ENCODE results near the gene FBXL17. TPM values are rescaled to one million over a fixed set of nuclear protein-coding genes. Genes with fewer than 3 reads are reported as not detected.

FBXL17 gene
- total RNA-seq, 2 experiments from 2014 or later = 9.6 to 9.8 TPM

DNA sequence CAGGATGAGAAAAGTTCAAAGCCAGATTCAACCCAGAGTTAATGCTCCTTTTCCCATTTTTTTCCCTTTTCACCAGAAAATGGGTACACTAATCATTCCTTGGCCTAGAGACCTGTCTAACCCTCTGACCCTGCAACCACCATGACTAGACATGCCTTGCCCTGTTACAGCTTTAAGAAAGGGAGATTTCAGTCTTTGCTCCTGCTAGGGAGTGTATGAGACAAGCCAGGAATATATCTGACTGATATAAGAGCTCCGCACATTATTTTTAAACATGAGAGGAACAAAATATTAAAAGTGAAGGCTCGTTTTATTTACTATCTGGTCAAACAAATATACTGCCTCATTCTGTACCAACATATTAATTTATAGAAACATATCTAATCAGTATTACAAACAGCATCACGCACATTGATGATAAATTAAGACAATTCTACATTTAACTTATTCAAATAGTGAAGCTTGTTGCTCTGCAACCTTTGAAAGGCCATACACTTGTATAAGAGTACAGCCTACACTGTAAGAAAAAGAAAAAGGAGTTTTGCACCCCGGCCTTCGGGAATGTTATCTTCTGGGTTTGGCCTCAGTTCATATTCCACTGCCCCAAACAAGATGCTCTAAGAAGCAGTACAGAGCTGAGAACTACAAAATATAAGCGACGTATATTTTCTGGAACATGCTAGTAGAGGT is 132.7 kb downstream of the FBXL17 start:
- H3K27me3 Mint-ChIP-seq = no peaks in the 10 kb centered on the region
- POLR2A ChIA-PET = no interaction called here
- CTCF ChIA-PET = no interaction called here

DNA sequence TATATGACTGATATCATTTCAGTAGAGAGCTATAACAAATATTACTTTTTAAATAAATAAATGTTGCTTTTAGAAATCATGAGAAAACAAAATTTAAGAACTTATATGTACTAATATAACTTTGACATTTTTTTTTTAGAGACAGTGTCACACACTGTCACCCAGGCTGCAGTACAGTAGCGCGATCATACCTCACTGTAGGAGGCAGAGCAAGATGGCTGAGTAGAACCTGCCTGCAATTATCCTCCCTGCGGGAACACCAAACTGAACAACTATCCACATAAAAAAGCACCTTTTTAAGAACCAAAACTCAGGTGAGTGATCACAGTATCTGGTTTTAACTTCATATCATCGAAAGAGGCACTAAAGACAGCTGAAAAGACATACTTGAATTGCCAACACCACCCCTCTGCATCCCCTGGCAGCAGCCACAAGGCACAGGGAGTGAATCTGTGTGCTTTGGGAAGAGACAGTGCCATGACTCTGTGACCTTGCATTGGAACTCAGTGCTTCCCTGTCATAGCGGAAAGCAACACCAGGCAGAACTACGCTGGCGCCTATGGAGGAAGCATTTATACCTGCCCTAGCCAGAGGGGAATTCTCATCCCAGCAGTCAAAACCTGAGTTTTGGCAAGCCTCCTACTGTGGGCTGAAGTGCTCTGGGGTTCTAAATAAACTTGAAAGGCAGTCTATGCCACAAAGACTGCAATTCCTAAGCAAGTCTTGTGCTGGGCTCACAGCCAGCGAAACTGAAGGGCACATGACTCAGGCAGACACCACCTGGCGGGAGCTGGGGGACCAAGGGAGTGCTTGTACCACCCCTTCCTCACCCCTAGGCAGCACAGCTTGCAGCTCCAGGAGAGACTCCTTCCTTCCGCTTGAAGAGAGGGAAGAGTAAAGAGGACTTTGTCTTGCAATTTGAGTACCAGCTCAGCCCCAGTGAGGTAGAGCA is 142.7 kb downstream of the FBXL17 start:
- Mint-ChIP-seq H3K36me3 (ENCODE audit: low read depth) (peaks cover 4% of the 10 kb centered on the region), H3K27me3 (no peaks in the 10 kb centered on the region), H3K4me3 (no peak overlapping the region), H3K27ac (no peak overlapping the region), H3K4me1 (no peaks in the 10 kb centered on the region), H3K9me3 (peaks cover 3% of the 10 kb centered on the region)
- DNase-seq = no peak
- POLR2A ChIA-PET = no interaction called here
- CTCF ChIA-PET = no interaction called here

More for the DNA sequence above, 132.7 kb downstream of the FBXL17 start:
- Mint-ChIP-seq H3K9me3 (no peaks in the 10 kb centered on the region), H3K36me3 (ENCODE audit: low read depth) (peaks cover 2% of the 10 kb centered on the region), H3K27ac (no peak overlapping the region), H3K4me1 (no peaks in the 10 kb centered on the region), H3K4me3 (no peak overlapping the region)
- DNase-seq = no peak

GRCh38 chr5:108238461-108238860 is 143.4 kb downstream of the FBXL17 start:
- ChIA-PET POLR2A (no interaction called here), CTCF (no interaction called here)
- Mint-ChIP-seq H3K4me3 (no peak overlapping the region), H3K36me3 (ENCODE audit: low read depth) (peaks cover 4% of the 10 kb centered on the region), H3K27ac (no peak overlapping the region), H3K4me1 (no peaks in the 10 kb centered on the region), H3K27me3 (no peaks in the 10 kb centered on the region), H3K9me3 (peaks cover 6% of the 10 kb centered on the region)
- DNase-seq = no peak

GRCh38 chr5:108233617-108234155 is 148.2 kb downstream of the FBXL17 start:
- DNase-seq = no peak
- Mint-ChIP-seq H3K9me3 (peaks cover 3% of the 10 kb centered on the region), H3K27me3 (no peaks in the 10 kb centered on the region), H3K27ac (no peak overlapping the region), H3K36me3 (ENCODE audit: low read depth) (peaks cover 3% of the 10 kb centered on the region), H3K4me1 (no peaks in the 10 kb centered on the region), H3K4me3 (no peak overlapping the region)
- CTCF ChIA-PET = no interaction called here
- POLR2A ChIA-PET = no interaction called here

- CTCF ChIA-PET = no interaction called here
- DNase-seq = no peak
- Mint-ChIP-seq H3K9me3 (peaks cover 3% of the 10 kb centered on the region), H3K4me1 (no peaks in the 10 kb centered on the region), H3K4me3 (no peak overlapping the region), H3K36me3 (ENCODE audit: low read depth) (peaks cover 3% of the 10 kb centered on the region), H3K27ac (no peak overlapping the region), H3K27me3 (no peaks in the 10 kb centered on the region)
- POLR2A ChIA-PET = no interaction called here
Measured at GRCh38 chr5:108232805-108233204, 149.1 kb downstream of the FBXL17 start.

DNA sequence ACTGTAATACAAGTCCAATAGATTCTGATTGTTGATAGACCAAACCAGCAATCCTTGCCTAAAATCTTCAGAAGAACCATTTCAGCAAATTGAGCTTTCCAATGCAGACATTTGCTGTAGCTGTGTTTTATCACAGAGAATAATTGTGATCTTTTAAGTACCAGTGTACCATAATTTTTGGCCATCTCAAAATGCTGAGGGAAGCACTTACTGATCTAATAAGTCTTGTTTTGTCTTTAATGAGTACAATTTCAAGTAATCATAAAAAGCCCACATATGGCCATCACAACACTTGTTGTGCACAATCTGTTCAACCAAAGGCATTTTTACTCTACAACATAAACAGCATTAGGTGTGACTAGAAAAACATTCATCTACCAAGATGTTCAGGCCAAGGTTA is 159.9 kb downstream of the FBXL17 start:
- Mint-ChIP-seq H3K4me3 (no peak overlapping the region), H3K9me3 (peaks cover 3% of the 10 kb centered on the region), H3K4me1 (no peaks in the 10 kb centered on the region), H3K36me3 (ENCODE audit: low read depth) (peaks cover 8% of the 10 kb centered on the region), H3K27me3 (no peaks in the 10 kb centered on the region), H3K27ac (no peak overlapping the region)
- ChIA-PET CTCF (no interaction called here), POLR2A (no interaction called here)
- no peak for DNase-seq

DNA sequence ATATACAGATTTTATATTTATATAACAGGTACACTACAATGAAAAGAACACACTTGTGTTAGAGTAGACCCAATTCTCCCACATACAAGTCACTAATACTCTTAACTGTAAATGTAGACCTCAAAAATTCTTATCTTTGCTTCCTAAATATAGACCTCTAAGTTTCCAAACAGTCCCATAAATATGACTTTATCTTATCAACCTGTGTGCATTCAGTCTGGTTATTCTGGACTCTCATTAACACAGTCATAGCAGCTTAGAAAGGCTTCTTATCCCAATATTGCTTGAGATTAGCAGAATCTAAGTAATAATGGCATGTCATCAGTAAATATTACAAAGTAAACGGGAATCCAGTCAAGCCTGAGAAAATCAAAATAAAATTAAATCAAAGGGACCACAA is 161.1 kb downstream of the FBXL17 start:
- POLR2A ChIA-PET = no interaction called here
- CTCF ChIA-PET = no interaction called here

GRCh38 chr5:108216890-108217289 is 165.0 kb downstream of the FBXL17 start:
- no peaks in the 10 kb centered on the region for H3K27me3 Mint-ChIP-seq
- no peaks in the 10 kb centered on the region for H3K4me1 Mint-ChIP-seq
- DNase-seq = no peak
- CTCF ChIA-PET = no interaction called here
- no peak overlapping the region for H3K4me3 Mint-ChIP-seq
- no peak overlapping the region for H3K27ac Mint-ChIP-seq
- H3K9me3 Mint-ChIP-seq = peaks cover 3% of the 10 kb centered on the region
- peaks cover 7% of the 10 kb centered on the region for H3K36me3 Mint-ChIP-seq (ENCODE audit: low read depth)
- POLR2A ChIA-PET = no interaction called here

More for the DNA sequence above, 161.1 kb downstream of the FBXL17 start:
- Mint-ChIP-seq H3K4me1 (no peaks in the 10 kb centered on the region), H3K36me3 (ENCODE audit: low read depth) (peaks cover 8% of the 10 kb centered on the region), H3K4me3 (no peak overlapping the region), H3K27ac (no peak overlapping the region), H3K9me3 (peaks cover 3% of the 10 kb centered on the region), H3K27me3 (no peaks in the 10 kb centered on the region)
- no peak for DNase-seq

DNA sequence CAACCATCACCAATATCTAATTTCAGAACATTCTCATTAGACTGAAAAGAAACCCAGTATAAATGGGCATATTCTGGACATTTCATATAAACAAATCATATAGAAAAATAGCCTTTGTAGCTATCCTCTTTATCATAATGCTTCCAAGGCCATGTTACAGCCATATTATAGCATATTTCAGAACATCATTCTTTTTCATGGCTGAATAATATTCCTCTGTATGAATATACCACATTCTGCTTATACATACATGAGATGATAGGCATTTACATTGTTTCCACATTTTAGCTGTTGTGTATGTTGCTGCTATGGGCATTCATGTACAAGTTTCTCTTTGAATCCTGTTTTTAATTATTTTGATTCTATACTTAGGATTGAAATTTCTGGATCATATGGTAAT is 167.0 kb downstream of the FBXL17 start:
- no peaks in the 10 kb centered on the region for H3K27me3 Mint-ChIP-seq
- H3K36me3 Mint-ChIP-seq (ENCODE audit: low read depth) = peaks cover 4% of the 10 kb centered on the region
- H3K4me3 Mint-ChIP-seq = no peak overlapping the region
- no peaks in the 10 kb centered on the region for H3K4me1 Mint-ChIP-seq
- no peak overlapping the region for H3K27ac Mint-ChIP-seq
- DNase-seq = no peak
- peaks cover 3% of the 10 kb centered on the region for H3K9me3 Mint-ChIP-seq
- ChIA-PET CTCF (no interaction called here), POLR2A (no interaction called here)

- ChIA-PET CTCF (no interaction called here), POLR2A (no interaction called here)
- no peak overlapping the region for H3K4me3 Mint-ChIP-seq
- H3K27ac Mint-ChIP-seq = no peak overlapping the region
- peaks cover 2% of the 10 kb centered on the region for H3K36me3 Mint-ChIP-seq (ENCODE audit: low read depth)
- H3K4me1 Mint-ChIP-seq = no peaks in the 10 kb centered on the region
- DNase-seq = no peak
- no peaks in the 10 kb centered on the region for H3K9me3 Mint-ChIP-seq
- no peaks in the 10 kb centered on the region for H3K27me3 Mint-ChIP-seq
Measured at GRCh38 chr5:108212775-108213346, 169.0 kb downstream of the FBXL17 start.

- H3K27me3 Mint-ChIP-seq = no peaks in the 10 kb centered on the region
- DNase-seq = no peak
- POLR2A ChIA-PET = no interaction called here
- H3K27ac Mint-ChIP-seq = no peak overlapping the region
- CTCF ChIA-PET = no interaction called here
- H3K4me3 Mint-ChIP-seq = no peak overlapping the region
- H3K9me3 Mint-ChIP-seq = no peaks in the 10 kb centered on the region
- H3K4me1 Mint-ChIP-seq = no peaks in the 10 kb centered on the region
- no peaks in the 10 kb centered on the region for H3K36me3 Mint-ChIP-seq (ENCODE audit: low read depth)
Measured at GRCh38 chr5:108206707-108207106, 175.2 kb downstream of the FBXL17 start.

DNA sequence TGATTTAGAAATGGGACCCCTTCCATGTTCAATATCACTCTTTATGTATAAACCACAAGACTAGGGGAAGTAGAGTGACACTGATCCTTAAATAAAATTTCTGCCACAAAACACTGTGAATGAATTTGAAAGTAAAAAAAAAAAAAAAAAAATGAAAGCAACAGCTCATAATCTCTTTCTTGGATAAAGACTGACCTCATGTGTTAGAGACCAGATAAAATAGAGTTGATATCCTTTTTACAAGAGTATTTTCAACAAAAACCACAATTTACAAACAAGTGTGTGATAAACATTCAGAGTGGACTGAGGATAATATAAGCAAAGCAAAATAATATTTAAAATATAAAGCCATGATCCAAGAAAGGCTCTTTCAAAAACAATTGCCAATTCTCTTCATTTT is 180.2 kb downstream of the FBXL17 start:
- CTCF ChIA-PET = no interaction called here
- Mint-ChIP-seq H3K9me3 (no peaks in the 10 kb centered on the region), H3K36me3 (ENCODE audit: low read depth) (no peaks in the 10 kb centered on the region), H3K4me3 (no peak overlapping the region), H3K27ac (no peak overlapping the region), H3K27me3 (no peaks in the 10 kb centered on the region), H3K4me1 (no peaks in the 10 kb centered on the region)
- no peak for DNase-seq
- POLR2A ChIA-PET = no interaction called here

DNA sequence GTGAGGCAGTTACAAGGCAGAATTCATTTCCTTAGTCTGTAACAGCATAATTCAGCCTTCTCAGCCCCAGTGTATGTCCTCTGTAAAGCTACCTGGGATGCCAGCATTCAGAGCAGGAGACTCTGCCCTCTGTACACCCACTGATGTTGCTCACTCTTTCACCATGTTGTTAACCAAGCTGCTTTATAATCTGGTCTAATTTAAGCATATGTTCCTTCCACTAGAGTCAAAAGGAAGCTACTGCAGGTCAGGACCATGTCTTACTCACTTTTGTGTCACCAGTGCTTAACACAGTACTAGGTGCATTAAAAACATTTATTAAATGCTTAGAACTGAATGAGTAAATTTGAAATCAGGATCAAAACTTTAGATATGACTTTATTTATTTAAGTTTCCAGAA is 185.6 kb downstream of the FBXL17 start:
- Mint-ChIP-seq H3K36me3 (ENCODE audit: low read depth) (no peaks in the 10 kb centered on the region), H3K4me3 (no peak overlapping the region), H3K4me1 (no peaks in the 10 kb centered on the region), H3K27me3 (no peaks in the 10 kb centered on the region), H3K9me3 (no peaks in the 10 kb centered on the region), H3K27ac (no peak overlapping the region)
- CTCF ChIA-PET = no interaction called here
- POLR2A ChIA-PET = no interaction called here
- no peak for DNase-seq

Measured in activated CD4-positive, alpha-beta T cell treated with anti-CD3 and anti-CD28 coated beads, Interleukin-2, amount 10 ng/mL, durations not matched to agents 7 days and 5 days (primary cell).